Lower leg skin (tissue), 3 donors: ENCODE measurements around the gene PNKD.

Source experiments
- POLR2A ChIP-seq, 2 donors: fragments of 450-650 bp; IDR thresholded peaks; one replicate each; pipeline ENCODE4 v1.6.1; 2016 to 2017; ENCODE audit warnings: antibody characterized with exemption in 2 of 2, mild to moderate bottlenecking in 1 of 2, moderate library complexity in 1 of 2
- TF ChIP-seq, protein P1 (sequence below), 3 donors: fragments of 450-650 bp; IDR thresholded peaks; one replicate each; pipeline ENCODE4 v1.5.1; 2016; ENCODE audit warnings: antibody characterized with exemption in 3 of 3, mild to moderate bottlenecking in 3 of 3, moderate library complexity in 2 of 3

DNA sequence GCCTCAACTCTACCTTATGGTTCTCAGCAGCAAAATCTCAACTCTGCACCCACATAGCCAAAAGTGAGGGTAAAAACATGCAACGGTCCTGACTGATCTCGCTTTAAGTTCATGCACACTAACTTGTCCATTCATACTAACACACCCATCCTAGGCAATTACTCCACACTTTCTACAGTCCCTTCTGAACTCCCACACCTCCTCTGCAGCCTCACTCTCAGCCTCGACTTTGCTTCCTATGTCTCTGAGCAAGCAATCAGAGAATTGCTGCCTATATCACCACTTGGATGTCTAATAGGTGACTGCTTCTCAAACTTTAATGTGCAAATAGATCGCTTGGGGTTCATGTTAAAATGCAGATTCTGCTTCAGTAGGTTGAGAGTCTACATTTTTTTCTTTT lies 29.8 kb downstream of the PNKD start:
- TF ChIP-seq, protein P1, sequence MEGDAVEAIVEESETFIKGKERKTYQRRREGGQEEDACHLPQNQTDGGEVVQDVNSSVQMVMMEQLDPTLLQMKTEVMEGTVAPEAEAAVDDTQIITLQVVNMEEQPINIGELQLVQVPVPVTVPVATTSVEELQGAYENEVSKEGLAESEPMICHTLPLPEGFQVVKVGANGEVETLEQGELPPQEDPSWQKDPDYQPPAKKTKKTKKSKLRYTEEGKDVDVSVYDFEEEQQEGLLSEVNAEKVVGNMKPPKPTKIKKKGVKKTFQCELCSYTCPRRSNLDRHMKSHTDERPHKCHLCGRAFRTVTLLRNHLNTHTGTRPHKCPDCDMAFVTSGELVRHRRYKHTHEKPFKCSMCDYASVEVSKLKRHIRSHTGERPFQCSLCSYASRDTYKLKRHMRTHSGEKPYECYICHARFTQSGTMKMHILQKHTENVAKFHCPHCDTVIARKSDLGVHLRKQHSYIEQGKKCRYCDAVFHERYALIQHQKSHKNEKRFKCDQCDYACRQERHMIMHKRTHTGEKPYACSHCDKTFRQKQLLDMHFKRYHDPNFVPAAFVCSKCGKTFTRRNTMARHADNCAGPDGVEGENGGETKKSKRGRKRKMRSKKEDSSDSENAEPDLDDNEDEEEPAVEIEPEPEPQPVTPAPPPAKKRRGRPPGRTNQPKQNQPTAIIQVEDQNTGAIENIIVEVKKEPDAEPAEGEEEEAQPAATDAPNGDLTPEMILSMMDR (IDR thresholded peaks at IDR 0.05), result no peak
- TF ChIP-seq POLR2A (IDR thresholded peaks at IDR 0.05), result no peak
